Heart left ventricle (tissue), 13 donors: Measurements from ENCODE around the gene C1S.

Source experiments
- CTCF ChIP-seq, 12 donors: fragments of 200-600 bp; sonication (generic) in 4 of 12; IDR thresholded peaks; one replicate each; pipeline versions ENCODE4 v1.5.0 to v1.8.0; 2018 to 2022; ENCODE audit warnings: antibody characterized with exemption in 12 of 12, mild to moderate bottlenecking in 5 of 12
- POLR2A ChIP-seq, 2 donors: fragments of 450-650 bp; IDR thresholded peaks; one replicate each; pipeline ENCODE4 v1.6.1; 2017; ENCODE audit warnings: antibody characterized with exemption in 2 of 2, mild to moderate bottlenecking in 2 of 2, moderate library complexity in 2 of 2
- donor health status: ischemic (EF 13 %, LVEDD 7.1; RV severe dilation, severe dysfunction).
- donor health status: DM: no; HTN: yes; CAD: no.
- donor health status: DM: no; HTN: no; CAD: no.
- donor health status: ischemic (EF 25% LVEDD 6.9; RV normal size, moderate dysfunction).
- donor health status: ischemic (EF 25% LVEDD 5.7; RV mildly dilated, moderate dysfunction).
- donor health status: ischemic (EF 35%, LVEDD 5.7; RV mildly dilated, moderate dysfunction).
- donor health status: nonischemic (EF 11% LVEDD 7.7; RV severe dilation, severe dysfunction).
- donor health status: DM: yes; HTN: yes; CAD: no.
- donor health status: PGD.
- donor health status: ischemic (EF 29% LVEDD 5.4; RV normal size, mild dysfunction).
- donor health status: nonischemic (EF 23%, LVEDD 6.1; RV moderate dilation, normal function).

- TF ChIP-seq CTCF (IDR thresholded peaks at IDR 0.05): no peak
- TF ChIP-seq POLR2A (IDR thresholded peaks at IDR 0.05): no peak
Observed at GRCh38 chr12:7103837-7104584, 43.5 kb downstream of the C1S start.
